ENCODE measurements around the gene NR1H2. TPM values are rescaled to one million over a fixed set of nuclear protein-coding genes. Genes with fewer than 3 reads are reported as not detected.

Gene NR1H2
- total and polyA plus RNA-seq, 10 of the 15 experiments (the other 5 are each of a cell fraction or from before 2014, with no cell fraction given): 0.05 to 54.2 (median 35.1) TPM

DNA sequence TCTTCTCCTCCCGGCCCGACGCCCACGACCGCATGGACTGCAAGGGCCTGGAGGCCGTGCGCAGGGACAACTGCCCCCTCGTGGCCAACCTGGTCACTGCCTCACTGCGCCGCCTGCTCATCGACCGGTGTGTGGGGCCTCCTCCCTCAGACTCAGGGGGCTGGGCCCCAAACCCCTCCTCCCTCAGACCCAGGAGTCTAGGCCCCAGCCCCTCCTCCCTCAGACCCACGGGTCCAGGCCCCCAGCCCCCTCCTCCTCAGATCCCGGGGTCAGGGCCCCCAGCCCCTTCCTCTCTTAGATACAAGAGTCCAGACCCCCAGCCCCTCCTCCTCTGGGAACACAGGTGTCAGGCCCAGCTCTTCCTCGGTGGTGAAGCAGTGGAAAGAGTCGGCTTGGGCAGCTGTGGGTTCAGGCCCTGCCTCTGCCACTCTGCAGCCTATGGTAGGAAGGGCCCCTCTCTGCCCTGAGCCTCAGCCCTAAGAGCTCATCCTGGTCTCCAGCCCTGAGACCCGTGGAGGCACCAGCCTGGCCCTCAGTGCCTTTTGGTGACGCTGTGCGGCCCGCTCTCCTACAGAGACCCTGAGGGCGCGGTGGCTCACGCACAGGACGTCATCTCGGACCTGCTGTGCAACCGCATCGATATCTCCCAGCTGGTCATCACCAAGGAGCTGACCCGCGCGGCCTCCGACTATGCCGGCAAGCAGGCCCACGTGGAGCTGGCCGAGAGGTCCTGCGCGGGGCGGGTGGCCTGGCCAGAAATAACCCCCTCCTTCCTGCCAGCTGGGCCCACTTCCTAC, 38.8 kb downstream of the NR1H2 start (continued):
- TF ChIP-seq, protein P1, sequence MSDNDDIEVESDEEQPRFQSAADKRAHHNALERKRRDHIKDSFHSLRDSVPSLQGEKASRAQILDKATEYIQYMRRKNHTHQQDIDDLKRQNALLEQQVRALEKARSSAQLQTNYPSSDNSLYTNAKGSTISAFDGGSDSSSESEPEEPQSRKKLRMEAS (IDR thresholded peaks at IDR 0.05; ENCODE audit: low read depth, low read length): peak; percentile 90
- TF ChIP-seq HDAC6 (IDR thresholded peaks at IDR 0.05; ENCODE audit: unreplicated experiment) (no peak), NFYB (IDR thresholded peaks at IDR 0.05; ENCODE audit: insufficient read depth, low read depth, low read length) (no peak), SREBF1 (IDR thresholded peaks at IDR 0.05; ENCODE audit: low read length) (no peak), KLF5 (IDR thresholded peaks at IDR 0.05; ENCODE audit: partially characterized antibody) (no peak), ETV6 (conservative IDR thresholded peaks at IDR 0.05 in 1 of 2, IDR thresholded peaks at IDR 0.05 in 1 of 2; ENCODE audit: borderline replicate concordance in 1 of 2, low read depth in 1 of 2) (no peak), ESRRA (IDR thresholded peaks at IDR 0.05; ENCODE audit: low read length) (no peak), SMAD1 (IDR thresholded peaks at IDR 0.05; ENCODE audit: low read depth, partially characterized antibody) (no peak), CHD4 (IDR thresholded peaks at IDR 0.05) (no peak), CBX3 (IDR thresholded peaks at IDR 0.05; ENCODE audit: borderline replicate concordance, low read depth) (no peak)
- TF ChIP-seq, protein P2, sequence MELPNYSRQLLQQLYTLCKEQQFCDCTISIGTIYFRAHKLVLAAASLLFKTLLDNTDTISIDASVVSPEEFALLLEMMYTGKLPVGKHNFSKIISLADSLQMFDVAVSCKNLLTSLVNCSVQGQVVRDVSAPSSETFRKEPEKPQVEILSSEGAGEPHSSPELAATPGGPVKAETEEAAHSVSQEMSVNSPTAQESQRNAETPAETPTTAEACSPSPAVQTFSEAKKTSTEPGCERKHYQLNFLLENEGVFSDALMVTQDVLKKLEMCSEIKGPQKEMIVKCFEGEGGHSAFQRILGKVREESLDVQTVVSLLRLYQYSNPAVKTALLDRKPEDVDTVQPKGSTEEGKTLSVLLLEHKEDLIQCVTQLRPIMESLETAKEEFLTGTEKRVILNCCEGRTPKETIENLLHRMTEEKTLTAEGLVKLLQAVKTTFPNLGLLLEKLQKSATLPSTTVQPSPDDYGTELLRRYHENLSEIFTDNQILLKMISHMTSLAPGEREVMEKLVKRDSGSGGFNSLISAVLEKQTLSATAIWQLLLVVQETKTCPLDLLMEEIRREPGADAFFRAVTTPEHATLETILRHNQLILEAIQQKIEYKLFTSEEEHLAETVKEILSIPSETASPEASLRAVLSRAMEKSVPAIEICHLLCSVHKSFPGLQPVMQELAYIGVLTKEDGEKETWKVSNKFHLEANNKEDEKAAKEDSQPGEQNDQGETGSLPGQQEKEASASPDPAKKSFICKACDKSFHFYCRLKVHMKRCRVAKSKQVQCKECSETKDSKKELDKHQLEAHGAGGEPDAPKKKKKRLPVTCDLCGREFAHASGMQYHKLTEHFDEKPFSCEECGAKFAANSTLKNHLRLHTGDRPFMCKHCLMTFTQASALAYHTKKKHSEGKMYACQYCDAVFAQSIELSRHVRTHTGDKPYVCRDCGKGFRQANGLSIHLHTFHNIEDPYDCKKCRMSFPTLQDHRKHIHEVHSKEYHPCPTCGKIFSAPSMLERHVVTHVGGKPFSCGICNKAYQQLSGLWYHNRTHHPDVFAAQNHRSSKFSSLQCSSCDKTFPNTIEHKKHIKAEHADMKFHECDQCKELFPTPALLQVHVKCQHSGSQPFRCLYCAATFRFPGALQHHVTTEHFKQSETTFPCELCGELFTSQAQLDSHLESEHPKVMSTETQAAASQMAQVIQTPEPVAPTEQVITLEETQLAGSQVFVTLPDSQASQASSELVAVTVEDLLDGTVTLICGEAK (IDR thresholded peaks at IDR 0.05; ENCODE audit: borderline replicate concordance): no peak
- TF ChIP-seq, protein P3, sequence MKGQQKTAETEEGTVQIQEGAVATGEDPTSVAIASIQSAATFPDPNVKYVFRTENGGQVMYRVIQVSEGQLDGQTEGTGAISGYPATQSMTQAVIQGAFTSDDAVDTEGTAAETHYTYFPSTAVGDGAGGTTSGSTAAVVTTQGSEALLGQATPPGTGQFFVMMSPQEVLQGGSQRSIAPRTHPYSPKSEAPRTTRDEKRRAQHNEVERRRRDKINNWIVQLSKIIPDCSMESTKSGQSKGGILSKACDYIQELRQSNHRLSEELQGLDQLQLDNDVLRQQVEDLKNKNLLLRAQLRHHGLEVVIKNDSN (IDR thresholded peaks at IDR 0.05; ENCODE audit: borderline replicate concordance, extremely low read length, insufficient read depth, low read depth, low read length): peak; percentile 47
- TF ChIP-seq, protein P4, sequence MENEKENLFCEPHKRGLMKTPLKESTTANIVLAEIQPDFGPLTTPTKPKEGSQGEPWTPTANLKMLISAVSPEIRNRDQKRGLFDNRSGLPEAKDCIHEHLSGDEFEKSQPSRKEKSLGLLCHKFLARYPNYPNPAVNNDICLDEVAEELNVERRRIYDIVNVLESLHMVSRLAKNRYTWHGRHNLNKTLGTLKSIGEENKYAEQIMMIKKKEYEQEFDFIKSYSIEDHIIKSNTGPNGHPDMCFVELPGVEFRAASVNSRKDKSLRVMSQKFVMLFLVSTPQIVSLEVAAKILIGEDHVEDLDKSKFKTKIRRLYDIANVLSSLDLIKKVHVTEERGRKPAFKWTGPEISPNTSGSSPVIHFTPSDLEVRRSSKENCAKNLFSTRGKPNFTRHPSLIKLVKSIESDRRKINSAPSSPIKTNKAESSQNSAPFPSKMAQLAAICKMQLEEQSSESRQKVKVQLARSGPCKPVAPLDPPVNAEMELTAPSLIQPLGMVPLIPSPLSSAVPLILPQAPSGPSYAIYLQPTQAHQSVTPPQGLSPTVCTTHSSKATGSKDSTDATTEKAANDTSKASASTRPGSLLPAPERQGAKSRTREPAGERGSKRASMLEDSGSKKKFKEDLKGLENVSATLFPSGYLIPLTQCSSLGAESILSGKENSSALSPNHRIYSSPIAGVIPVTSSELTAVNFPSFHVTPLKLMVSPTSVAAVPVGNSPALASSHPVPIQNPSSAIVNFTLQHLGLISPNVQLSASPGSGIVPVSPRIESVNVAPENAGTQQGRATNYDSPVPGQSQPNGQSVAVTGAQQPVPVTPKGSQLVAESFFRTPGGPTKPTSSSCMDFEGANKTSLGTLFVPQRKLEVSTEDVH (IDR thresholded peaks at IDR 0.05; ENCODE audit: low read depth, partially characterized antibody): no peak
- TF ChIP-seq, protein P5, sequence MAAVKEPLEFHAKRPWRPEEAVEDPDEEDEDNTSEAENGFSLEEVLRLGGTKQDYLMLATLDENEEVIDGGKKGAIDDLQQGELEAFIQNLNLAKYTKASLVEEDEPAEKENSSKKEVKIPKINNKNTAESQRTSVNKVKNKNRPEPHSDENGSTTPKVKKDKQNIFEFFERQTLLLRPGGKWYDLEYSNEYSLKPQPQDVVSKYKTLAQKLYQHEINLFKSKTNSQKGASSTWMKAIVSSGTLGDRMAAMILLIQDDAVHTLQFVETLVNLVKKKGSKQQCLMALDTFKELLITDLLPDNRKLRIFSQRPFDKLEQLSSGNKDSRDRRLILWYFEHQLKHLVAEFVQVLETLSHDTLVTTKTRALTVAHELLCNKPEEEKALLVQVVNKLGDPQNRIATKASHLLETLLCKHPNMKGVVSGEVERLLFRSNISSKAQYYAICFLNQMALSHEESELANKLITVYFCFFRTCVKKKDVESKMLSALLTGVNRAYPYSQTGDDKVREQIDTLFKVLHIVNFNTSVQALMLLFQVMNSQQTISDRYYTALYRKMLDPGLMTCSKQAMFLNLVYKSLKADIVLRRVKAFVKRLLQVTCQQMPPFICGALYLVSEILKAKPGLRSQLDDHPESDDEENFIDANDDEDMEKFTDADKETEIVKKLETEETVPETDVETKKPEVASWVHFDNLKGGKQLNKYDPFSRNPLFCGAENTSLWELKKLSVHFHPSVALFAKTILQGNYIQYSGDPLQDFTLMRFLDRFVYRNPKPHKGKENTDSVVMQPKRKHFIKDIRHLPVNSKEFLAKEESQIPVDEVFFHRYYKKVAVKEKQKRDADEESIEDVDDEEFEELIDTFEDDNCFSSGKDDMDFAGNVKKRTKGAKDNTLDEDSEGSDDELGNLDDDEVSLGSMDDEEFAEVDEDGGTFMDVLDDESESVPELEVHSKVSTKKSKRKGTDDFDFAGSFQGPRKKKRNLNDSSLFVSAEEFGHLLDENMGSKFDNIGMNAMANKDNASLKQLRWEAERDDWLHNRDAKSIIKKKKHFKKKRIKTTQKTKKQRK (IDR thresholded peaks at IDR 0.05; ENCODE audit: low read depth, low read length): no peak

All from GM12878 (cell line).